ENCODE data around the gene PPEF1. TPM values are rescaled to one million over a fixed set of nuclear protein-coding genes. Genes with fewer than 3 reads are reported as not detected.

Gene PPEF1
- polyA plus RNA-seq, 1 experiment, result not detected

- no peak for DNase-seq (ENCODE audit: low read depth, low spot score)
- ChIA-PET CTCF (interaction anchor here (0.5 kb wide), 1 partner anchor 608 kb away, joined by 3 read pairs; no protein-coding TSS in a partner anchor), POLR2A (no interaction called here)
- H3K9me3 ChIP-seq (ENCODE audit: control insufficient read depth, insufficient read depth, low read length), result no peaks in the 10 kb centered on the region
- no peak for TF ChIP-seq CTCF (IDR thresholded peaks at IDR 0.05; ENCODE audit: low read depth, low read length)
- no peak overlapping the region for H3K27ac ChIP-seq (ENCODE audit: low read depth, low read length)
- no peaks in the 10 kb centered on the region for H3K27me3 ChIP-seq (ENCODE audit: control insufficient read depth, insufficient read depth, low read length)
- no peak overlapping the region for H3K4me3 ChIP-seq (ENCODE audit: low read depth, low read length)
Observed at GRCh38 chrX:18701621-18702361, 5.7 kb upstream of the PPEF1 start.

GRCh38 chrX:18702362-18703195, 4.9 kb upstream of the PPEF1 start:
- no peak overlapping the region for H3K4me3 ChIP-seq (ENCODE audit: low read depth, low read length)
- H3K27ac ChIP-seq (ENCODE audit: low read depth, low read length), result no peak overlapping the region
- no peaks in the 10 kb centered on the region for H3K9me3 ChIP-seq (ENCODE audit: control insufficient read depth, insufficient read depth, low read length)
- ChIA-PET POLR2A (interaction anchor here (0.7 kb wide), 1 partner anchor 282 kb away, joined by 3 read pairs; the partner anchor contains the start of gene PHKA2), CTCF (interaction anchor here (0.5 kb wide), 1 partner anchor 607 kb away, joined by 3 read pairs; no protein-coding TSS in a partner anchor)
- H3K27me3 ChIP-seq (ENCODE audit: control insufficient read depth, insufficient read depth, low read length), result no peaks in the 10 kb centered on the region
- no peak for TF ChIP-seq CTCF (IDR thresholded peaks at IDR 0.05; ENCODE audit: low read depth, low read length)
- no peak for DNase-seq (ENCODE audit: low read depth, low spot score)

- ChIA-PET CTCF (no interaction called here), POLR2A (no interaction called here)
- no peak for DNase-seq (ENCODE audit: low read depth, low spot score)
- no peaks in the 10 kb centered on the region for H3K27me3 ChIP-seq (ENCODE audit: control insufficient read depth, insufficient read depth, low read length)
- no peak overlapping the region for H3K4me3 ChIP-seq (ENCODE audit: low read depth, low read length)
- H3K9me3 ChIP-seq (ENCODE audit: control insufficient read depth, insufficient read depth, low read length), result no peaks in the 10 kb centered on the region
- TF ChIP-seq CTCF (IDR thresholded peaks at IDR 0.05; ENCODE audit: low read depth, low read length), result no peak
- H3K27ac ChIP-seq (ENCODE audit: low read depth, low read length), result no peak overlapping the region
Observed at GRCh38 chrX:18709833-18710232, 2.4 kb downstream of the PPEF1 start.

- POLR2A ChIA-PET, result no interaction called here
- no peaks in the 10 kb centered on the region for H3K27me3 ChIP-seq (ENCODE audit: control insufficient read depth, insufficient read depth, low read length)
- H3K27ac ChIP-seq (ENCODE audit: low read depth, low read length), result no peak overlapping the region
- CTCF ChIA-PET, result no interaction called here
- H3K4me3 ChIP-seq (ENCODE audit: low read depth, low read length), result no peak overlapping the region
- TF ChIP-seq CTCF (IDR thresholded peaks at IDR 0.05; ENCODE audit: low read depth, low read length), result no peak
- H3K9me3 ChIP-seq (ENCODE audit: control insufficient read depth, insufficient read depth, low read length), result no peaks in the 10 kb centered on the region
- no peak for DNase-seq (ENCODE audit: low read depth, low spot score)
Observed at GRCh38 chrX:18714910-18715309, 7.5 kb downstream of the PPEF1 start.

GRCh38 chrX:18719852-18720251, 12.4 kb downstream of the PPEF1 start:
- no peak overlapping the region for H3K4me3 ChIP-seq (ENCODE audit: low read depth, low read length)
- ChIA-PET POLR2A (no interaction called here), CTCF (no interaction called here)
- no peaks in the 10 kb centered on the region for H3K27me3 ChIP-seq (ENCODE audit: control insufficient read depth, insufficient read depth, low read length)
- no peak for DNase-seq (ENCODE audit: low read depth, low spot score)
- no peak for TF ChIP-seq CTCF (IDR thresholded peaks at IDR 0.05; ENCODE audit: low read depth, low read length)
- H3K27ac ChIP-seq (ENCODE audit: low read depth, low read length), result no peak overlapping the region
- no peaks in the 10 kb centered on the region for H3K9me3 ChIP-seq (ENCODE audit: control insufficient read depth, insufficient read depth, low read length)

Measured in AG04450 (cell line).